ENCODE measurements around the gene CLEC2B. TPM values are rescaled to one million over a fixed set of nuclear protein-coding genes. Genes with fewer than 3 reads are reported as not detected.

The CLEC2B gene
- total and polyA plus RNA-seq, 2 donors, result 9.3 to 20.4 TPM

DNA sequence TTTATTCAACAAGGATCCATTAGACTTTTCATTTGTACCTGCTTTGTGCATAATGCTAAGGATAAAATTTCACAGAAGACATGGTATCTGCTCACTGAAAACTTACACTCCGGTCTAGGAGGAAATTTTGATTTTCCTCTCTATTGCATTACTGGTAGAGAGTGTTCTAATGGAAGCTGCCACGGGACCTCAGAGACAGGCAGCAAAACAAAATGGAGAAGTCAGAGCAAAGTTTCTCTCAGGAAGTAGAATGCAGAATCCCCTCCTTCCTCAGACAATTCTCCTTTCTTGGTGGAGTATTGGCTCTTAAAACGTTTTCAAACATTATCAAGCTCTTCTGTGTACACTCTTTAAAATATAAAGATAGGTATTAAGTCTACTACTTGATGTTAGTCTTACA, 12.3 kb downstream of the CLEC2B start:
- peaks cover 2% of the 10 kb centered on the region for H3K36me3 ChIP-seq (ENCODE audit: insufficient read depth)
- 70% methylated on average over 3 of the region's 3 CpGs for WGBS
- no peaks in the 10 kb centered on the region for H3K4me1 ChIP-seq (ENCODE audit: insufficient read depth)
- DNase-seq (ENCODE audit: extremely low spot score), result no peak
- H3K4me3 ChIP-seq (ENCODE audit: low read depth, low read length), result no peak overlapping the region
- H3K27ac ChIP-seq (ENCODE audit: low read depth), result no peak overlapping the region

DNA sequence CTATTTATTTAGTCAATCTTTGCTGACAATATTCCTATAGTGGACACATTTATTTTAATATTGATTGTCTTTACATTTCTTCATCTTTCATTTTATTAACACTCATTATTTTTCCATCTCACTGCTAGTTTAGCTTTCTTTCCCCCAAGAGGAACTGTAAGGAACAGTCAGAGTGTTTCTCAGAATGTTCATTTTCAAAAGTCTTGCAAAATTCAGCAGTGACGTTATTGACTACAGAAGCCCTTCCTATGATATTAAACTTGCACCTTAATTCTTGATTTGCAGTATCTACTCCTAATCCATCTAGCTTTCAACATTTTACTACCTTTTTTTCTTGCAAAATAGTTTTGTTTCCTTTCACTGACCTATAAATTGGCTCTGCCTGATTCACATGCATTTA, 13.0 kb downstream of the CLEC2B start:
- Histone ChIP-seq H3K36me3 (ENCODE audit: insufficient read depth) (peaks cover 2% of the 10 kb centered on the region), H3K4me3 (ENCODE audit: low read depth, low read length) (no peak overlapping the region), H3K27ac (ENCODE audit: low read depth) (no peak overlapping the region), H3K4me1 (ENCODE audit: insufficient read depth) (no peaks in the 10 kb centered on the region)
- no peak for DNase-seq (ENCODE audit: extremely low spot score)
- WGBS, result 73% methylated on average over 1 of the region's 1 CpG

DNA sequence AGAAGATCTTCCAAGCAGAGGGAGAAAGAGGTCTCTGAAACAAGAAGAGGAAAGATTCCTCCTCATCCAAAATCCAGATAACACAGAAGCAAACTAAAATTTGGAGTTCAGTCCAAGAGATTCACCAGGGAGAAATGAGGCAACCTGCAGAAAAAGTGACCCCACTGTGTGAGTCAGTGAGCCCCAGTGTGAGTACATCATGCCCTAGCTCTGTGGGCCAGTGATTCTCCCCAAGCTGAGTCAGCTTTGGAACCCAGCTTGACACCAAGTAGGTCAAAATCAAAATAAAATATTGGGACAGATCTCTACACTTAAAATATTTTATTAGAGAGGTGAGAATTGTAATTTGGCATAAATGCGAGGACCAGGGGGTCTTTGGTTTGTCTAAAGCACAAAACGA, 17.2 kb downstream of the CLEC2B start:
- Histone ChIP-seq H3K4me3 (ENCODE audit: low read depth, low read length) (no peak overlapping the region), H3K27ac (ENCODE audit: low read depth) (no peak overlapping the region), H3K36me3 (ENCODE audit: insufficient read depth) (peaks cover 2% of the 10 kb centered on the region), H3K4me1 (ENCODE audit: insufficient read depth) (no peaks in the 10 kb centered on the region)
- 75% methylated on average over 2 of the region's 2 CpGs for WGBS
- no peak for DNase-seq (ENCODE audit: extremely low spot score)

DNA sequence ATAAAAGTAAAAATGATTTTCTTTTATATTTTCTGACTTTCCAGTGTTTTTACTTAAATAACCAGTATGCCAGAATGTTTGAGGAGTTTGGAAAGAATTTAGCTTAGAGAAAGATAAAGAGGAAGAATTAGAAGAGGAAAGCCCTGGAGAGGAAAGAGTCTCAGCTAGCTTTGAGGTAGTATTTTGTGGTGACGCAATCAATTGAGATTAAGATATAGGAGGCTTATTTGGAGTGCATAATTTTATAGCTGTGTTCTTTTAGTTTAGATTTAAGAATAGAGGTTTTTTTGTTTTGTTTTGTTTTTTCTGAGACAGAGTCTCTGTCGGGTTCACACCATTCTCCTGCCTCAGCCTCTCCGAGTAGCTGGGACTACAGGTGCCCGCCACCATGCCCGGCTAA, 18.1 kb downstream of the CLEC2B start:
- WGBS, result 87% methylated on average over 5 of the region's 5 CpGs
- no peak for DNase-seq (ENCODE audit: extremely low spot score)
- peaks cover 2% of the 10 kb centered on the region for H3K36me3 ChIP-seq (ENCODE audit: insufficient read depth)
- no peak overlapping the region for H3K27ac ChIP-seq (ENCODE audit: low read depth)
- H3K4me1 ChIP-seq (ENCODE audit: insufficient read depth), result no peaks in the 10 kb centered on the region
- no peak overlapping the region for H3K4me3 ChIP-seq (ENCODE audit: low read depth, low read length)

DNA sequence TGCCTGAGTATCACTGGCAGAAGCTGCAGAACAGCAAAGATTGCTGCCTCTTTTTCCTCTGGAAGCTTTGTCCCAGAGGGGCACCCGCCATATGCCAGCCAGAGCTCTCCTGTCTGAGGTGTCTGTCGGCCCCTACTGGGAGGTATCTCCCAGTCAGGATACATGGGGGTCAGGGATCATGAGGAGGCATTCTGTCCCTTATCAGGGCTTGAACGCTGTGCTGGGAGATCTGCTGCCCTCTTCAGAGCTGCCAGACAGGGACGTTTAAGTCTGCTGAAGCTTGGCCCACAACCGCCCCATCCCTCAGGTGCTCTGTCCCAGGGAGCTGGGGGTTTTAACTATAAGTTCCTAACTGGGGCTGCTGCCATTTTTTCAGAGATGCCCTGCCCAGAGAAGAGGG, 20.3 kb downstream of the CLEC2B start:
- H3K36me3 ChIP-seq (ENCODE audit: insufficient read depth), result no peaks in the 10 kb centered on the region
- H3K4me1 ChIP-seq (ENCODE audit: insufficient read depth), result no peaks in the 10 kb centered on the region
- no peak overlapping the region for H3K27ac ChIP-seq (ENCODE audit: low read depth)
- no peak overlapping the region for H3K4me3 ChIP-seq (ENCODE audit: low read depth, low read length)
- no peak for DNase-seq (ENCODE audit: extremely low spot score)
- 78% methylated on average over 5 of the region's 5 CpGs for WGBS

DNA sequence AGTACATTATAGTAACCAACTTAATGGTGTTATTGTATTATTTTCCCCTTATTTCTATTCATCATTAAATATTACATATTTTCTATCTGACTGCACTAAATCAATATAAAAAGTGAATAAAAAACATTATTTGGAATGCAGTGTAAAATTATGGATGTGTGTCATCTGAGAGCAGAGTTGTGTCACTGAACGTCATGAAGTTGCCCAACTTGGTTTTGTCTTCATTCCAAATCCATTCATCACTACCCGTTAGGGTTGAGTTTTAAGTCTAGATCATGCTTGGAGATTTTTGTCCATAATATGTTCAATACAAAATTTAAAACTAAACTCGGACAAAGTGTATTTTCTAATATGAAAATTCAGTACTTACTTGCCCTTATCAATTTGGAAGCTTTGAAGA, 25.7 kb downstream of the CLEC2B start:
- no peaks in the 10 kb centered on the region for H3K4me1 ChIP-seq (ENCODE audit: insufficient read depth)
- WGBS, result 71% methylated on average over 3 of the region's 3 CpGs

DNA sequence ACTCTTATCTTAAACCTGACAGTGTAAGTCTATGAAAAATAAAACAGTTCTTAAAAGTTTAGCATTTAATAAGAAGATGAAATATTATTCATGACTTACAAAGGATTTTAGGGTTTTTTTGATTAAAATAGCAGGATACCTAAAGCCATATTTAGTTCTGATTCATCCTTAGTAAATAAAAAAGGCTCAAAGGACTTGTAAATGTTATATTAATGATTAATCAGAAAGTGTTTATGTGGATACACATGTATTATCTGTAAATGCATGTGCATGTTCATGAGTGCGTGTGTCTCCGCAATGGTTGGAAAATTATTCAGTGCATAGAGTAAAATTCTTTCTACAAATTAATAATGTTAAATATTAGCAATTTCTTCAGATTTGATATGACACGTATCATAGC, 37.4 kb downstream of the CLEC2B start:
- no peaks in the 10 kb centered on the region for H3K36me3 ChIP-seq (ENCODE audit: insufficient read depth)
- 62% methylated on average over 3 of the region's 3 CpGs for WGBS
- no peak overlapping the region for H3K4me3 ChIP-seq (ENCODE audit: low read depth, low read length)
- no peak overlapping the region for H3K27ac ChIP-seq (ENCODE audit: low read depth)
- no peak for DNase-seq (ENCODE audit: extremely low spot score)
- no peaks in the 10 kb centered on the region for H3K4me1 ChIP-seq (ENCODE audit: insufficient read depth)

More for the DNA sequence above, 25.7 kb downstream of the CLEC2B start:
- H3K4me3 ChIP-seq (ENCODE audit: low read depth, low read length), result no peak overlapping the region
- DNase-seq (ENCODE audit: extremely low spot score), result no peak
- no peak overlapping the region for H3K27ac ChIP-seq (ENCODE audit: low read depth)
- H3K36me3 ChIP-seq (ENCODE audit: insufficient read depth), result no peaks in the 10 kb centered on the region

DNA sequence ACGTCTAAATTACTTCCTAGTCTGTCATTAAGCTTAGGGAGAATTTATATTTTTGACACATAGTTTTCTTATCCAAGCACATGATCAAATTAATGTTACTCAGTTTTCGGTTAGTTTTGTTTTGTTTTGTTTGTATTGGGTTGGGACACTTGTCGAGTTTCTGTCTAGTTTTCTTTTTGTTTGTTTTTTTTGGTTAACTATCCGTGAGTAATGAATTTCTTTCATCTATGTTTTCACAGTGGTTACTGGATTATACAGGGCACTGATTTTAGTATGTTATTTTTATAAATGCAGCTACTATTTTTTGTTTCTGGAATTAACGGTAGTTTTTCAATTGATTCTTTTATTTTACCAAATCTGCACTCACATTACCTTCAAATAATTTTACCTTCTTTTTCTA, 39.2 kb downstream of the CLEC2B start:
- no peaks in the 10 kb centered on the region for H3K4me1 ChIP-seq (ENCODE audit: insufficient read depth)
- H3K36me3 ChIP-seq (ENCODE audit: insufficient read depth), result no peaks in the 10 kb centered on the region
- WGBS, result 72% methylated on average over 5 of the region's 5 CpGs
- H3K4me3 ChIP-seq (ENCODE audit: low read depth, low read length), result no peak overlapping the region
- no peak overlapping the region for H3K27ac ChIP-seq (ENCODE audit: low read depth)
- no peak for DNase-seq (ENCODE audit: extremely low spot score)

DNA sequence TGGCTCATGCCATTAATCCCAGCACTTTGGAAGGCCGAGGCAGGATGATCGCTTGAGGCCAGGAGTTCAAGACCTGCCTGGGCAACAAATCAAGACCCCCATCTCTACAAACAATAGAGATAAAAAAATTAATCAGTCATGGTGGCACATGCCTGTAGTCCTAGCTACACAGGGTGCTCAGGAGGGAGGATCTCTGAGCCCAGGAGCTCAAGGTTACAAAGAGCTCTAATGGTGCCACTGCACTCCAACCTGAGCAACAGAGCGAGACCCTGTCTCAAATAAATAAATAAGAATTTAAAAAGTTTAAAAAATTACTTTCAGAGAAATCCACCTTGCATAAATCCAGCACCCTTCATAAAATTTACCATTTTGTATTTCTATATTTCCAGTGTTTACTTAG, 39.7 kb downstream of the CLEC2B start:
- WGBS, result 69% methylated on average over 3 of the region's 3 CpGs
- DNase-seq (ENCODE audit: extremely low spot score), result no peak
- Histone ChIP-seq H3K4me3 (ENCODE audit: low read depth, low read length) (no peak overlapping the region), H3K36me3 (ENCODE audit: insufficient read depth) (no peaks in the 10 kb centered on the region), H3K27ac (ENCODE audit: low read depth) (no peak overlapping the region), H3K4me1 (ENCODE audit: insufficient read depth) (no peaks in the 10 kb centered on the region)

DNA sequence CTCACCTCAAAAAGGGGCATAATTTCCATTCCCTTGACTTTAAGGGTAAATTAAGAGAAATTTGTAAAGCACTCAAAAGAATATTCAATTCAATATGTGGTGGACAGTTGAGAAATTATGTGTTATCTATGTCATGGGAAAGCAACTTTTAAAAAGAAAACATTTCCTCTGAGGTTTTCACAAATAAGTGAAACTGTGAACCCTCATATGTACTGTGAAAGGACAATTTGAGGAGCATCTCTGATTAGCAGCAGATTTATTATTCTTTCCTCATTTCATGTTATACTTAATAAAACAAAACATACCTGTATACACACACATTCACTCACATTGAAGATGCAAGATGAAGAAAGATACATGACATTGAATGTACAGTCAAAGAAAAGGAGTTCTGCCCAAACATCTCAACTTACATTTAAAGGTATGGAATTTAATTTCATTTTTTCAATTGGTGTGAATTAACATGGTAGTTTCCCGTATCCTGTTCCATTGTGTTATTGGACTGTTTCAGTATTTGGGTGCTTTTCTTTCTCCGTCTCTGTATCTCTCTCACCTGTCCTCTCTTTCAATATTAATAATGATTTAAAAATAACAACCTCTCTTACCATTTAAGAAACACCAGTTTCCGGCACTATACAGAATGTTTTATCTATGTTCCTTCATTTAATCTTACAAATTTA, 41.8 kb downstream of the CLEC2B start, which contains the start of gene KLRF1:
KLRF1 (plus strand) TSS at position 273 of the 680 bp plus-strand sequence; CDS start at position 337, 64 bp downstream.
- 82% methylated on average over 3 of the region's 3 CpGs for WGBS

DNA sequence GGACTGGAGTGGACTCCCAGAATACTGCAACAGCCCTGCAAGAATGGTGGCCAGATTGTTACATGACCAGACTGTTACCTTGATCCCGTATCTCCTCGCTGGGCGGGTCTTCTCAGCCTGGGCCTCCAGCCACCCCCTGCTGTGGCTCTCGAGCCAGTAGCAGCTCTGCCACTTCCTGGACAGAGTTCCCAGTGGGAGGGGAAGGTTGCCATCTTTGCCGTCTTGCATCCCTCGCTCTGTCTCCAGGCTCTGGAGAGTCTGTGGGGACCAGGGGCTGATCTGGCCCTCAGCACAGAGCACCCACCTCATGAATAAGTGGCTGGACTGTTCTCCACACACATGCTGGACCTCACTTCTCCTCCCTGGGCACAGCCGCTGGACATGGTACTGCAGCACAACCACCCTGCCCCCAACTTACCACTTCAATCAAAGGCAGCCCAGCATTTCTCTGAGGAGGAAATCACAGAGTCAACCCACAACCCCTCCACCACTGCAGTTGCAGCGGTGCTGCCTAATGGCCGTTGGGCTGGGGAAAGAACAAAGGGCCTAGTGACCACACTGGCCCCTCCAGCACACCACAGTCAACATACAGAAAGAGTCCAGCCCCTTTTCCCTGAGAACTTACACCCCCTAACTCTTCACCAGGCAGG, 48.7 kb downstream of the CLEC2B start:
- Histone ChIP-seq H3K27ac (ENCODE audit: low read depth) (no peak overlapping the region), H3K4me3 (ENCODE audit: low read depth, low read length) (no peak overlapping the region), H3K36me3 (ENCODE audit: insufficient read depth) (no peaks in the 10 kb centered on the region), H3K4me1 (ENCODE audit: insufficient read depth) (no peaks in the 10 kb centered on the region)
- no peak for DNase-seq (ENCODE audit: extremely low spot score)
- 85% methylated on average over 9 of the region's 9 CpGs for WGBS

More for the DNA sequence above, 41.8 kb downstream of the CLEC2B start, which contains the start of gene KLRF1:
- H3K36me3 ChIP-seq (ENCODE audit: insufficient read depth), result no peaks in the 10 kb centered on the region
- no peaks in the 10 kb centered on the region for H3K4me1 ChIP-seq (ENCODE audit: insufficient read depth)
- no peak within 1 kb of the TSS for H3K4me3 ChIP-seq (ENCODE audit: low read depth, low read length)
- no peak for DNase-seq (ENCODE audit: extremely low spot score)
- no peak within 1 kb of the TSS for H3K27ac ChIP-seq (ENCODE audit: low read depth)

DNA sequence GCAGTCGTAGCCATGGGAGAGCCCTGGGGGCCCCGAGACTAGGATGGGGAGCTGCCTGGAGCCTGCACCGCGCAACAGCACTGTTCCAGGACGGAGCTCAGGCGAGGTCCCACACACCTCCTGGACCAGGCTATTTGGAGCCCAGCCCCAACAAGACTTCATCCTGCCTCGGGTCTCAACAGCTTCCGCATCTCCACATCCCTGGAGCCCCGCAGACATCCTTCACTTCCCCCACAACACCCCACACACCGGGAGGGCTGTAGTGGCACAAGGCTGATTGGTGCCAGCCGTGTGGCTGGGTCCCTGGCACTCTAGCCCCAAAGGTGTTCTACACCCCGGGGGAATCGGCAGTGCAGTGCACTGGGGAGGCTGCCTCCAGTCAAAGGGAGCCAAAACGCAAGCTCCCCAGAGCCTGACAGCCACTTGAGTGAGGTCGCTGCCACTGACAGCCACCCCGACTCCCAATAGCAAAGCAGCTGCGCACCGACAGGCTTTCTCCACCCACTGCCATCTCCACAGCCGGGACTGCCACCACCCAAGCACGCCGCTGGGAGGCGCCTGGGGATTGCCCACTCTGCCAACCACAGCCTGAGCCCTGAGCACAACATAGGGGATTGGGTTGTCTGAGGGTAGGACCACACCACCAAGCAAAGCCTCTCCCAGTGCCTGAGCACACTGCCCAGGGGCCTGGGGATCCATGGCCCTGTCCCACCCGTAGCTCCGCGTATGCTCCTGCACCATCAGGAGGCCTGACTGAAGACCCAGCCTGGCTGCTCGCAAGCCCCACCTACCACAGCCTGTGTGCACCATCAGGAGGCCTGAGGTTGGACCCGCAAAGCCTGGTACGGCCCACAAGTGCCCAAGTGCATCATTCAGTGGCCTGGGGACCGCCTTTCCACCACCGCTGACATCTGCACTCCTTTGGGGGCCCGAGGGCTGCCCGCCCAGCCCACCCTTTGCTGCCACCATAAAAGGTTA, 55.0 kb downstream of the CLEC2B start:
- 43% methylated on average over 32 of the region's 32 CpGs for WGBS
- DNase-seq (ENCODE audit: extremely low spot score), result no peak
- Histone ChIP-seq H3K36me3 (ENCODE audit: insufficient read depth) (no peaks in the 10 kb centered on the region), H3K4me1 (ENCODE audit: insufficient read depth) (no peaks in the 10 kb centered on the region), H3K4me3 (ENCODE audit: low read depth, low read length) (peak overlapping the region; percentile 4), H3K27ac (ENCODE audit: low read depth) (no peak overlapping the region)

DNA sequence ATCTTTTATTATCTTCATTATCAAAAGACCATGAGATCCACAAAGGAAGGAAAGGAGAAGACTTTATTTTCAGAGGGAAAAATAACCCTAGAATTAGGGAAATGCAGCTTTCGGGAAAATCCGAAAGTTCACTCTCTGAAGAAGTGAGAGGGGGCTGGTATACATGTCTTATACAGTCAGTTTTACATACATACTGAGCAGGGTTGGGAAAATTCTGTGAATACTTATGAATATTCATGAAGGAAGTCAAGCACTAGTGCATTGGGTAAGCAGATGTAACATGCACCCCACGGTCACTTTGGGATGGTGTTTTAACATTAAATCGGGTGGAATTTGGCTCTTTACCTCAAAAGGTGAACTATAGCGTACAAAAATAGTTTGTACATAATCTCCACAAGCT, 57.5 kb downstream of the CLEC2B start:
- Histone ChIP-seq H3K27ac (ENCODE audit: low read depth) (no peak overlapping the region), H3K36me3 (ENCODE audit: insufficient read depth) (no peaks in the 10 kb centered on the region), H3K4me1 (ENCODE audit: insufficient read depth) (no peaks in the 10 kb centered on the region), H3K4me3 (ENCODE audit: low read depth, low read length) (no peak overlapping the region)
- 89% methylated on average over 5 of the region's 5 CpGs for WGBS
- DNase-seq (ENCODE audit: extremely low spot score), result no peak

Measured in urinary bladder (tissue), 4 donors.